HG03108 (cell line): ENCODE results near the gene BYSL.

Experiments used
- ATAC-seq: cut with Tn5 transposase; IDR thresholded peaks from one replicate; pipeline ENCODE4 v1.9.1; 2021; ENCODE audit warnings: moderate library complexity; ENCODE audit not compliant: unreplicated experiment

BYSL gene

GRCh38 chr6:41920921-41921711 is at the start of gene BYSL, which contains the start of gene MED20:
BYSL (plus strand) TSS chr6:41921499; CDS start chr6:41921563, 64 bp downstream.
MED20 (minus strand) TSS chr6:41921139; CDS start chr6:41921018, 121 bp downstream.
- peak; percentile 85 for ATAC-seq

DNA sequence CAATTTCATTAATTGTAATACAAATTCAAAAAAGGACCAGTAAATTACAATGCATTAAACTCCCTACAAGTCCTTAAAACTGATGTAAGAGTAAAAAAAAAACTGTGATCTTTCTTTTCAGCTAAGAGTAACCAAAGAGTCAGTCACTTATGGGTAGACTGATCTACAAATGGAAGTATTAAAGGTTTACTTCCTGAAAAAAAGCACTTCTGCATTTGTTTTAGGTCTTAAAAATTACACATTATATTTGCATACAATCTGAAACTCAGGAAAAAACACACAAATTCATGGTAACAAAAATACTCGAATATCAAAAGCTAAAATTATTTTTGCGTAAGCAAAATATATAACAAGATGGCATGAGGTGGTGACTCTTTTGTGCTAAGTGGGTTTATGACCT is 49.6 kb upstream of the BYSL start:
- ATAC-seq: no peak

GRCh38 chr6:41872147-41872546 is 49.2 kb upstream of the BYSL start:
- no peak for ATAC-seq

DNA sequence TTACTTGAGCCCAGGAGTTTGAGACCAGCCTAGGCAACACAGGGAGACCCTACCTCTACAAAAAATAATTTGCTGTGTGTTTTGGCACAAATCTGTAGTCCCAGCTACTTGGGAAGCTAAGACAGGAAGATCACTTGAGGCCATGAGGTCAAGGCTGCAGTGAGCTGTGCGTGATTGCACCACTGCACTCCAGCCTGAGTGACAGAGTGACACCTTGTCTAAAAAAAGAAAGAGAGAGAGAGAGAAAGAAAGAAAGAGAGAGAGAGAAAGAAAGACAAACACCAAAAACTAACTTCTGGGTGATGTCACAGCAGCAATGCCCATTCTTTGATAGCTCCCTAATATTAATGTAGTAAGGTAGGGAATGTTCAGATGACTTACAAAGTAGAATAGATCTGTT is 46.6 kb upstream of the BYSL start:
- ATAC-seq: no peak

GRCh38 chr6:41877051-41877680 is 44.1 kb upstream of the BYSL start:
- ATAC-seq: no peak

GRCh38 chr6:41878246-41878645 is 43.1 kb upstream of the BYSL start:
- no peak for ATAC-seq

DNA sequence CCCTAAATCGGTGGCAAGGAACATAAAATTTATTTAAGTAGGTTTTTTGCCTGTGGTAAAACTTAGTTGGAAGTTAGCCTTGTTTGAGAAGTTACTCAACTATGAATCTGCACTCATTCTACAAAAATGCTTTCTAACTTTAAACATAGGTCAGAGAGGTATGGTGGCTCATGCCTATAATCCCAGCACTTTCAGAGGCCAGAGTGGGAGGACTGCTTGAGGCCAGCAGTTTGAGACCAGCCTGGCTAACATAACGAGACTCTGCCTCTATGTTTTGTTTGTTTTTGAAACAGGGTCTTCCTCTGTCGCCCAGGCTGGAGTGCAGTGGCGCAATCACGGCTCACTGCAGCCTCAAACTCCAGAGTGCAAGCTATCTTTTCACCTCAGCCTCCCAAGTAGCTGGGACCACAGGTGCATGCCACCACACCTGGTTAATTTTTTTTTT is 42.3 kb upstream of the BYSL start:
- ATAC-seq: no peak

DNA sequence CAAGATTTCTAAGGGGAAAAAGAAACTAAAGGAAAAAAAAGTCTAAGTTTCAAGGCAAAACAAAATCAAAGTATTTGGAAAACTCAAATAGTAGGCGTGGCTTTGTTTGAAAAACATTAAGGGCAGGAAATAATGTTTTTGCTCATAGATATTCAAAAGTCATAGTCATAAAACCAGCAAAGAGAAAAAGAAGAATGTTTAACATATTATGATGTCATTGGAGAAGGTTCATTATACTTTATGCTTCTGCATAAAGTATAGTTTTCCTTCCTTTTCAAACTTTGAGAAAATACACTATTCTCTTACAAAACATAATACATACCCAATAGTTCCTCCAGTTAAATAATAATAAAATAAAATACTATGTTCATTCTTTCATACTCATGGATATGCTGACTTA is 39.8 kb upstream of the BYSL start:
- no peak for ATAC-seq

DNA sequence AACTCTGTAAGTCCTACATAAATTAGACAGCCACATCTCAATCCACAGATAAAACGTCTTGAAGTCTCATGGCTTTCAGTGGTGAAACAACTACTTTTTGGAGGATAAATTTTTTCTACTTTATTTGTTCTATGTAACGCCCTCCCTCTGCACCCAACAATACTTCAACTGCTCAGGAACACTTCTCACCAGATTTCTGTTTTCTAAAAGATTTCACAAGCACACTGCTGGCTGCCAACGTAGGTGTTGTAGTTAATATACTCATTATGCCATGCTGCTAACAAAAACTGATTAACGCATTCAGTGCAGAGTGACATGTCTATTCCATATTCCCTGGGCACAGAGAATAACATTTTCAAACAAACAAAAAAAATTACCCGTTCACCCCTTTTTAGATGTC is 36.3 kb upstream of the BYSL start:
- no peak for ATAC-seq

GRCh38 chr6:41885930-41886329 is 35.4 kb upstream of the BYSL start:
- no peak for ATAC-seq

GRCh38 chr6:41887331-41887751 is 34.0 kb upstream of the BYSL start:
- ATAC-seq: no peak

DNA sequence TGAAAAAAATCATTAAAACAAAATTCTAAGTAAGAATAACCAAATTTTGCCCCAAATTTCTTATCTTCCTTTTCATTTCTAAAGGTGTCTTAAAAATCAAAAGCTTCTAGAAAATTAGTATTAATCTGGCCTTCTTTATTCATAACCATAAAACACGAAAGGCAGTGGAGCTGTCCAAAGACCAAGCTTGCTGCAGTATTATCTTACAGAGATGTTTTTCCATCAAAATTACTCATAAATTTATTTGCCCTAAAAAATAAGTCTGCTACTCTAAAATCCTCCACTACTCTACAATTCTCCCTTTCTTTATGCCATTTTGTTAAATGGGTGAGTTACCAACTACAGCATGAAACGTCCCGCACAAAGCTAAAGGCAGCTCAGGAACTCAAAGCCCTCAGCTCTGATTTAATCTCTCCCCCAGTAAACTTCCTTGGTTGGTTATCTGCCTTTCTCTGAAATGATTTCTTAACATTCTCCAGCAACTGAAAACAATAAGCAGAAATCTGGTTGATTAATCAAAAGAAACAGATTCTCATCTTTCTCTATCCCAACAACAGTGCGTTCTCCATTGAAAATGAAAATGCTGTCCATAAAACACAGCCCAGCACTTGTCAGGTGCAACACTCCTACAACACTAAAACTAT is 28.3 kb upstream of the BYSL start:
- ATAC-seq: no peak

GRCh38 chr6:41894366-41895299 is 26.7 kb upstream of the BYSL start:
- peak; percentile 17 for ATAC-seq

GRCh38 chr6:41895300-41896233 is 25.7 kb upstream of the BYSL start, which contains the start of gene USP49:
USP49 (minus strand) TSS chr6:41895375; CDS start chr6:41806983, 88,392 bp downstream.
- ATAC-seq: peak; percentile 68

DNA sequence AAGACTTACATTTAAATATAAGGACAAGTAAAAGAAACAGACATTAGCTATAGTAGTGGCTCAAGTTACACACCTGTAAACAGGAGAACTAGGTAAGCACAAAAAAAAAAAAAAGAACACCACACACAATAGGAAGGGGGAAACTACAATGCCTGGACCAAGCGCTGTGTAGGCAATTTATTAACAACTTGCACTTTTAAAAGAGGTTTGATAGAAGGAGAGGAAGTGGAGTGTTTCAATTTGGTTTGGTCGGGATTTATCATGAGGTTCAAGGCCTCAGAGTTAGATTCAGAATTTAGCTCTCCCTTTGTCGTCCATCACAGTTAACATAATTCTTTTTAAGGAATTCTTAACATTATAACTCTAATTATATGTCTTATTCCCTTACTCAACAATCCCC is 25.0 kb upstream of the BYSL start:
- no peak for ATAC-seq

DNA sequence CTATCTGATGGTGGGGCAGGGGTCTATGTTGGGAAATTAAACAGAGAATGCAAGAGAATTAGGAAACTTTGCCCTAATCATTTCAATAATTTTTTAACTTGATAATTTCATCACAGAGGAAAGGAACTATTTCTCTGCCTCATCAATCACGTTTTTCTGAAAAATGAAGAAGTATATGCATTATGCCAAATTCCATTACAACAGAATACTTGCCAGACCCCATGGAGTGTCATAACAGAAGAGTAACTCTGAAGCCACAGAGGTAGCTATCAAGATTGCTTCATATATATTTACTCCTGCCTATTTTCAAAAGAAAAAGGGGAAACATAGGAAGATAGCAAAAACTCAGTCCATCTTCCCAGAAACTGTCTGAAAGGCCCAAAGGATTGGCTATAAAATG is 20.4 kb upstream of the BYSL start:
- ATAC-seq: no peak

- ATAC-seq: no peak
These were observed 19.3 kb upstream of the BYSL start for GRCh38 chr6:41901882-41902519.

GRCh38 chr6:41909727-41910126 is 11.6 kb upstream of the BYSL start:
- ATAC-seq: no peak

DNA sequence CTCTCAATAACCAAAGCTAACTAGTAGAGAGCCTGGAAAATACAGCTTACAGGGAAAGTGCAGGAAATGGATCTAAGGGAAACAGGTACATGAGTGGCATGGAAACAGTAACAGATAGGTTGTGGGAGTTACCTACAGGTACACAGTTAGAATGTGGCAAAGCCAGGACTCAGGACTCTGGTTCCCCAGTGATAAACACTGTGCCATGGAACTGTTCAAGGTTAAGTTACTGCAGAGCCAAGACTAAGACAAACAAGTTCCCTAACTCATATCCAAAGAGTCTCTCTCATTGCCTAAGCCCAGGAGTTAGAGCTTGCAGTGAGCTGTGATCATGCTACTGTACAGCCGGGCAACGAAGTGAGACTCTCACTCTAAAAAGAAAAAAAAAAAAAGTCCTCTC is 7.0 kb upstream of the BYSL start:
- no peak for ATAC-seq
